ENCODE data around the gene GSTCD.
"Not testable (repeated sequence)": the region's sequence is repeated elsewhere in the genome, so short reads cannot be mapped to it uniquely, and the experiment has no call there.

GSTCD gene

DNA sequence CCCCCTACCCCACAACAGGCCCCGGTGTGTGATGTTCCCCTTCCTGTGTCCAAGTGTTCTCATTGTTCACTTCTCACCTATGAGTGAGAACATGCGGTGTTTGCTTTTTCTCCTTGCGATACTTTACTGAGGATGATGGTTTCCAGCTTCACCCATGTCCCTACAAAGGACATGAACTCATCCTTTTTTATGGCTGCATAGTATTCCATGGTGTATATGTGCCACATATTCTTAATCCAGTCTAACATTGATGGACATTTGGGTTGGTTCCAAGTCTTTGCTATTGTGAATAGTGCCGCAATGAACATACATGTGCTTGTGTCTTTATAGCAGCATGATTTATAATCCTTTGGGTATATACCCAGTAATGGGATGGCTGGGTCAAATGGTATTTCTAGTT is 21.3 kb downstream of the GSTCD start:
- not testable (repeated sequence) for H3K4me1 Mint-ChIP-seq; DNase-seq (ENCODE audit: low spot score in 2 of 2); H3K27me3 Mint-ChIP-seq; H3K4me3 Mint-ChIP-seq; H3K27ac Mint-ChIP-seq (ENCODE audit: low read depth); H3K9me3 Mint-ChIP-seq; ATAC-seq (replicated peaks; ENCODE audit: extremely low read depth, poor library complexity, severe bottlenecking); H3K36me3 Mint-ChIP-seq (ENCODE audit: insufficient read depth)

- not testable (repeated sequence) for H3K27ac Mint-ChIP-seq (ENCODE audit: low read depth); H3K9me3 Mint-ChIP-seq; H3K36me3 Mint-ChIP-seq (ENCODE audit: insufficient read depth); DNase-seq (ENCODE audit: low spot score in 2 of 2); ATAC-seq (replicated peaks; ENCODE audit: extremely low read depth, poor library complexity, severe bottlenecking); H3K27me3 Mint-ChIP-seq; H3K4me3 Mint-ChIP-seq; H3K4me1 Mint-ChIP-seq
Observed at GRCh38 chr4:105735217-105735616, 26.6 kb downstream of the GSTCD start.

GRCh38 chr4:105741548-105741947 is 33.0 kb downstream of the GSTCD start:
- H3K36me3 Mint-ChIP-seq (ENCODE audit: insufficient read depth): no peaks in the 10 kb centered on the region

GRCh38 chr4:105748222-105748621 is 39.6 kb downstream of the GSTCD start:
- Mint-ChIP-seq H3K27ac (ENCODE audit: low read depth) (no peak overlapping the region), H3K4me1 (no peaks in the 10 kb centered on the region), H3K9me3 (no peaks in the 10 kb centered on the region), H3K27me3 (no peaks in the 10 kb centered on the region), H3K36me3 (ENCODE audit: insufficient read depth) (no peaks in the 10 kb centered on the region), H3K4me3 (no peak overlapping the region)
- DNase-seq (ENCODE audit: low spot score in 2 of 2) (no peak), ATAC-seq (replicated peaks; ENCODE audit: extremely low read depth, poor library complexity, severe bottlenecking) (no peak)

More at GRCh38 chr4:105741548-105741947, 33.0 kb downstream of the GSTCD start:
- Mint-ChIP-seq H3K4me3 (no peak overlapping the region), H3K4me1 (no peaks in the 10 kb centered on the region), H3K27me3 (no peaks in the 10 kb centered on the region), H3K9me3 (no peaks in the 10 kb centered on the region), H3K27ac (ENCODE audit: low read depth) (no peak overlapping the region)
- ATAC-seq (replicated peaks; ENCODE audit: extremely low read depth, poor library complexity, severe bottlenecking) (no peak), DNase-seq (ENCODE audit: low spot score in 2 of 2) (no peak)

DNA sequence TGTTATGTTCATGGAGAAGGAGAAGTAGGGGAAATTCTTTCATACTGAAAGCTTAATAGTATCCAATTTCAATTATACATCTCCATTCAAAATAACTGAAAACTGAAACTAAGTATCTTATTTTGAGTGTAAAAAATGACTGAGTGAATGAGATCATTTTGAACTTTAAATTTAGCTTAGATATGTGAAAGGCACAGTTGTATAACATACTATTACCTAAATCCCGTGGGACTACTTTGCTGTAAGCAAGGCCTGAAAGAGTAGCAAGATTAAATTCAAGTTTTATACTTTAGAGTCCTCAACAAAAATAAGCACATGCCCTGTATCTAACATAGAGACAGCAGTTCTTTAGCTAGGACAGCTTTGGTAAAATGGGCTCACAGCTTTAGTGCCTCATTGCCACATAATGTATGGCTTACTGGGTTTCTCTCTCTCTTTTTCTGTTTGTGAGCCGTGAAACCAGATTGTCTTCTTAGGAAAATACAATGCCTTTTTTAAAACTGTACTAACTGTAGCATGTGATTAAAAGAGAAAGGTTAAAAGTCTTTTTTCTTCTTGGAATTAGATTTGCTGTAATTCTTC is 43.2 kb downstream of the GSTCD start:
- Mint-ChIP-seq H3K27me3 (no peaks in the 10 kb centered on the region), H3K36me3 (ENCODE audit: insufficient read depth) (no peaks in the 10 kb centered on the region), H3K27ac (ENCODE audit: low read depth) (no peak overlapping the region), H3K9me3 (no peaks in the 10 kb centered on the region), H3K4me1 (no peaks in the 10 kb centered on the region), H3K4me3 (no peak overlapping the region)
- DNase-seq (ENCODE audit: low spot score in 2 of 2) (no peak), ATAC-seq (replicated peaks; ENCODE audit: extremely low read depth, poor library complexity, severe bottlenecking) (no peak)

GRCh38 chr4:105753361-105753760 is 44.8 kb downstream of the GSTCD start:
- H3K27ac Mint-ChIP-seq (ENCODE audit: low read depth): no peak overlapping the region
- no peaks in the 10 kb centered on the region for H3K27me3 Mint-ChIP-seq
- H3K4me3 Mint-ChIP-seq: no peak overlapping the region
- ATAC-seq (replicated peaks; ENCODE audit: extremely low read depth, poor library complexity, severe bottlenecking): no peak
- H3K9me3 Mint-ChIP-seq: no peaks in the 10 kb centered on the region
- no peak for DNase-seq (ENCODE audit: low spot score in 2 of 2)
- no peaks in the 10 kb centered on the region for H3K4me1 Mint-ChIP-seq
- no peaks in the 10 kb centered on the region for H3K36me3 Mint-ChIP-seq (ENCODE audit: insufficient read depth)

DNA sequence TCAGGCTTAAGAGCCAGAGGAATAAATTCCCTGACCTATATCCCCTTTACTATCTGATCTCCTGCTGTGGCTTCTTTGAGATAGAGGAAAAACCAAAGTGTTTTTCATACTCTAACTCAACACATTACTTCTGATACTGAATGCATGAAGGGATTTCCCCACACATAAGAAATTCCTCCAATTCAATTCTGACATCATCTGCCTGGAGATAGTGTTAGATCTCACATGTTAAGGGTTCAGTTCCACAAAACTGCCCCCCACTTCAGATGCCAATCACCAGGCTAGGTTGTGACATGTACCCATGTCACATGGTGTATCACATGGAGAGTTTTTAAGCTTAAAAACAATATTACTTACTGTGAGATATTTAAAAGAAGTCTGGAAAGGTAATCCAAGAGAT is 46.8 kb downstream of the GSTCD start:
- no peaks in the 10 kb centered on the region for H3K27me3 Mint-ChIP-seq
- no peak overlapping the region for H3K4me3 Mint-ChIP-seq
- H3K27ac Mint-ChIP-seq (ENCODE audit: low read depth): no peak overlapping the region
- no peak for DNase-seq (ENCODE audit: low spot score in 2 of 2)
- H3K4me1 Mint-ChIP-seq: no peaks in the 10 kb centered on the region
- H3K9me3 Mint-ChIP-seq: no peaks in the 10 kb centered on the region
- no peaks in the 10 kb centered on the region for H3K36me3 Mint-ChIP-seq (ENCODE audit: insufficient read depth)
- no peak for ATAC-seq (replicated peaks; ENCODE audit: extremely low read depth, poor library complexity, severe bottlenecking)

GRCh38 chr4:105758958-105759357 is 50.4 kb downstream of the GSTCD start:
- Mint-ChIP-seq H3K9me3 (no peaks in the 10 kb centered on the region), H3K4me1 (no peaks in the 10 kb centered on the region), H3K36me3 (ENCODE audit: insufficient read depth) (no peaks in the 10 kb centered on the region), H3K4me3 (no peak overlapping the region), H3K27ac (ENCODE audit: low read depth) (no peak overlapping the region), H3K27me3 (no peaks in the 10 kb centered on the region)
- ATAC-seq (replicated peaks; ENCODE audit: extremely low read depth, poor library complexity, severe bottlenecking): no peak
- no peak for DNase-seq (ENCODE audit: low spot score in 2 of 2)

DNA sequence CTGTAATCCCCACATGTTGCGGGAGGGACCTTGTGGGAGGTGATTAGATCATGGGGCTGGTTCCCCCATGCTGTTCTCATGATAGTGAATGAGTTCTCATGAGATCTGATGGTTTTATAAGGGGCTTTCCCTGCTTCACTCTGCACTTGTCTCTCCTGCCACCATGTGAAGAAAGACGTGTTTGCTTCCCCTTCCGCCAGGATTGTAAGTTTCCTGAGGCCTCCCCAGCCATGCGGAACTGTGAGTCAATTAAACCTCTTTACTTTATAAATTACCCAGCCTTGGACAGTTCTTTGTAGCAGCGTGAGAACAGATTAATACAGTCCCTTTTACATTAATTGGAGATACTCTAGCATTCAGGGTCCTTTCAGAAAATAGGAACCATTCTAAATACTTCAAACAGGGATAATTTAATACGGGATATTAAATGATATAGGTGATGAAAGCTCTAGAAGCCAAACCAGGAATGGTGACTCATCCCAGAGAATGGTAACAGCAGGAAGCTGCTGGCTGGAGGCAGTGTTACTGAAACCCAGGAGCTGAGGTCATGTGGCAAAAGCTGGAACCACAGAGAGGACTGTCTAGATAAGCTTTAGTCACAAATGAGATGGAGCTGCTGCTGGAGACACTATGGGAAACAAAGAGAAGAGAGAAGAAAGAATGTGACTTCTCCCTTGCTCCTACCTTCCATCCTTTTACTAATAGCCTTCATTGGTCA is 57.3 kb downstream of the GSTCD start:
- ATAC-seq (replicated peaks; ENCODE audit: extremely low read depth, poor library complexity, severe bottlenecking) (no peak), DNase-seq (ENCODE audit: low spot score in 2 of 2) (no peak)
- Mint-ChIP-seq H3K27ac (ENCODE audit: low read depth) (no peak overlapping the region), H3K4me3 (no peak overlapping the region), H3K4me1 (no peaks in the 10 kb centered on the region), H3K9me3 (no peaks in the 10 kb centered on the region), H3K36me3 (ENCODE audit: insufficient read depth) (no peaks in the 10 kb centered on the region), H3K27me3 (no peaks in the 10 kb centered on the region)

DNA sequence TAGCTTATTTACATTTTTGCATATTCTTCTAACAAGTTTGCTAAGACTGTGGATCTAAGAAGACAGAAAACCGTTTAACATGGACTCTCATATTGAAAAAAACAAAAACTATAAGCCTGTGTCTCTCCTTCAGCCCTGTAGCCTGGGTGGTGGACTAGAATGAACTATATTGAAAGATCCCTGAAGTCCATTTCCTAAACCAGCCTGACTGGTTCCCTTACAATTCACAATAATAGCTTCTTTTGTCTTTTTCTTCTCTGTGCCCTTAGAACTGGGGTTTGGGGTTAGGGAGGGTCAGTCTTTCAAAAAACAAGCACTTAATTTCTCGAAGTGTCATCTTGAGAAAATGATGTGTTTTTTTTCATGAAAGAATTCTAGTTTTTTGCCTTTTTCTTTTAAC is 59.0 kb downstream of the GSTCD start:
- no peak for ATAC-seq (replicated peaks; ENCODE audit: extremely low read depth, poor library complexity, severe bottlenecking)
- no peaks in the 10 kb centered on the region for H3K27me3 Mint-ChIP-seq
- no peaks in the 10 kb centered on the region for H3K4me1 Mint-ChIP-seq
- no peak overlapping the region for H3K4me3 Mint-ChIP-seq
- H3K9me3 Mint-ChIP-seq: no peaks in the 10 kb centered on the region
- H3K36me3 Mint-ChIP-seq (ENCODE audit: insufficient read depth): no peaks in the 10 kb centered on the region
- no peak overlapping the region for H3K27ac Mint-ChIP-seq (ENCODE audit: low read depth)
- no peak for DNase-seq (ENCODE audit: low spot score in 2 of 2)

DNA sequence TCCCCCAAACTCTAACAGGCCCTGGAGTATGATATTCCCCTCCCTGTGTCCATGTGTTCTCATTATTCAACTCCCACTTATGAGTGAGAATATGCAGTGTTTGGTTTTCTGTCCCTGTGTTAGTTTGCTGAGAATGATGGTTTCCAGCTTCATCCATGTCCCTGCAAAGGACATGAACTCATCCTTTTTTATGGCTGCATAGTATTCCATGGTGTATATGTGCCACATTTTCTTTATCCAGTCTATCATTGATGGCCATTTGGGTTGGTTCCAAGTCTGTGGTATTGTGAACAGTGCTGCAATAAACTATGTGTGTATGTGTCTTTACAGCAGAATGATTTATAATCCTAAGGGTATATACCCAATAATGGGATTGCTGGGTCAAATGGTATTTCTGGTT is 61.9 kb downstream of the GSTCD start:
- not testable (repeated sequence) for H3K36me3 Mint-ChIP-seq (ENCODE audit: insufficient read depth); DNase-seq (ENCODE audit: low spot score in 2 of 2); H3K4me1 Mint-ChIP-seq; H3K9me3 Mint-ChIP-seq; H3K27me3 Mint-ChIP-seq; ATAC-seq (replicated peaks; ENCODE audit: extremely low read depth, poor library complexity, severe bottlenecking); H3K4me3 Mint-ChIP-seq; H3K27ac Mint-ChIP-seq (ENCODE audit: low read depth)

DNA sequence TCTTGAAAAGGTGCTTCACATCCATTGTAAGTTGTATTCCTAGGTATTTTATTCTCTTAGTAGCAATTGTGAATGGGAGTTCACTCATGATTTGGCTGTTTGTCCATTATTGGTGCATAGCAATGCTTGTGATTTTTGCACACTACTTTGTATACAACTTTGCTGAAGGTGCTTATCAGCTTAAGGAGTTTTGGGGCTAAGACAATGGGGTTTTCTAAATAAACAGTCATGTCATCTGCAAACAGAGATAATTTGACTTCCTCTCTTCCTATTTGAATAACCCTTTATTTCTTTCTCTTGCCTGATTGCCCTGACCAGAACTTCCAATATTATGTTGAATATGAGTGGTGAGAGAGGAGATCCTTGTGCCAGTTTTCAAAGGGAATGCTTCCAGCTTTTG is 63.5 kb downstream of the GSTCD start:
- H3K4me1 Mint-ChIP-seq; H3K36me3 Mint-ChIP-seq (ENCODE audit: insufficient read depth); ATAC-seq (replicated peaks; ENCODE audit: extremely low read depth, poor library complexity, severe bottlenecking); H3K9me3 Mint-ChIP-seq; H3K27ac Mint-ChIP-seq (ENCODE audit: low read depth); DNase-seq (ENCODE audit: low spot score in 2 of 2); H3K4me3 Mint-ChIP-seq; H3K27me3 Mint-ChIP-seq: not testable (repeated sequence)

DNA sequence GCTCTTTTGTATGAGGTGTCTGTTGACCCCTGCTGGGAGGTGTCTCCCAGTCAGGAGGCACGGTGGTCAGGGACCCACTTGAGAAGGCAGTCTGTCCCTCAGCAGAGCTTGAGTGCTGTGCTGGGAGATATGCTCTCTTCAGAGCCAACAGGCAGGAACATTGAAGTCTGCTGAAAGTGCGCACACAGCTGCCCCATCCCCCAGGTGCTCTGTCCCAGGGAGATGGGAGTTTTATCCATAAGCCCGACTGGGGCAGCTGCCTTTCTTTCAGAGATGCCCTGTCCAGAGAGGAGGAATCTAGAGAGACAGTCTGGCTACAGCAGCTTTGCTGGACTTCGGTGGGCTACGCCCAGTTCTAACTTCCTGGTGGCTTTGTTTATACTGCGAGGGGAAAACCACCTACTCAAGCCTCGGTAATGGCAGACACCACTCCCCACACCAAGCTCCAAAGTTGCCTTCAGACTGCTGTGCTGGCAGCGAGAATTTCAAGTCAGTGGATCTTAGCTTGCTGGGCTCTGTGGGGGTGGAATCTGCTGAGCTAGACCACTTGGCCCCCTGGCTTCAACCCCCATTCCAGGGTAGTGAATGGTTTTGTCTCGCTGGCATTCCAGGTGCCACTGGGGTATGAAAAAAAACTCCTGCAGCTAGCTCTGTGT is 67.3 kb downstream of the GSTCD start:
- not testable (repeated sequence) for H3K4me1 Mint-ChIP-seq; H3K36me3 Mint-ChIP-seq (ENCODE audit: insufficient read depth); H3K27me3 Mint-ChIP-seq; DNase-seq (ENCODE audit: low spot score in 2 of 2); ATAC-seq (replicated peaks; ENCODE audit: extremely low read depth, poor library complexity, severe bottlenecking); H3K9me3 Mint-ChIP-seq; H3K27ac Mint-ChIP-seq (ENCODE audit: low read depth); H3K4me3 Mint-ChIP-seq

All from central memory CD8-positive, alpha-beta T cell (primary cell).